ENCODE results near the gene SNX18.

SNX18 gene

GRCh38 chr5:54517512-54518145 is at the start of gene SNX18:
TSS of gene SNX18 (plus strand) at chr5:54517759. CDS start at chr5:54517953, 194 bp downstream.
- H3K4me3 ChIP-seq (ENCODE audit: control insufficient read depth, low read depth, low read length) = peak within 1 kb of the TSS; percentile 64
- peak; percentile 80 for TF ChIP-seq CTCF (IDR thresholded peaks at IDR 0.05; ENCODE audit: control insufficient read depth, insufficient read depth, low read depth, low read length, missing control alignments)
- DNase-seq (ENCODE audit: low read depth) = peak; percentile 76

- no peak for TF ChIP-seq CTCF (IDR thresholded peaks at IDR 0.05; ENCODE audit: control insufficient read depth, insufficient read depth, low read depth, low read length, missing control alignments)
- no peak for DNase-seq (ENCODE audit: low read depth)
- H3K4me3 ChIP-seq (ENCODE audit: control insufficient read depth, low read depth, low read length) = peak overlapping the region; percentile 35
Measured at GRCh38 chr5:54469622-54470021, 47.9 kb upstream of the SNX18 start.

GRCh38 chr5:54470128-54470527 is 47.4 kb upstream of the SNX18 start:
- no peak for DNase-seq (ENCODE audit: low read depth)
- TF ChIP-seq CTCF (IDR thresholded peaks at IDR 0.05; ENCODE audit: control insufficient read depth, insufficient read depth, low read depth, low read length, missing control alignments) = no peak
- peak overlapping the region; percentile 35 for H3K4me3 ChIP-seq (ENCODE audit: control insufficient read depth, low read depth, low read length)

- DNase-seq (ENCODE audit: low read depth) = peak; percentile 51
- H3K4me3 ChIP-seq (ENCODE audit: control insufficient read depth, low read depth, low read length) = no peak overlapping the region
- TF ChIP-seq CTCF (IDR thresholded peaks at IDR 0.05; ENCODE audit: control insufficient read depth, insufficient read depth, low read depth, low read length, missing control alignments) = no peak
Measured at GRCh38 chr5:54470677-54471076, 46.9 kb upstream of the SNX18 start.

- DNase-seq (ENCODE audit: low read depth) = no peak
- H3K4me3 ChIP-seq (ENCODE audit: control insufficient read depth, low read depth, low read length) = no peak overlapping the region
- no peak for TF ChIP-seq CTCF (IDR thresholded peaks at IDR 0.05; ENCODE audit: control insufficient read depth, insufficient read depth, low read depth, low read length, missing control alignments)
Measured at GRCh38 chr5:54471398-54471797, 46.2 kb upstream of the SNX18 start.

- H3K4me3 ChIP-seq (ENCODE audit: control insufficient read depth, low read depth, low read length) = no peak overlapping the region
- no peak for TF ChIP-seq CTCF (IDR thresholded peaks at IDR 0.05; ENCODE audit: control insufficient read depth, insufficient read depth, low read depth, low read length, missing control alignments)
- no peak for DNase-seq (ENCODE audit: low read depth)
Measured at GRCh38 chr5:54476682-54477081, 40.9 kb upstream of the SNX18 start.
